Endothelial cell of umbilical vein (primary cell): ENCODE measurements around the gene CEP83. TPM values are rescaled to one million over a fixed set of nuclear protein-coding genes. Genes with fewer than 3 reads are reported as not detected.

Experiments
- BruUV-seq: library from RNA; stranded (reverse); fragments of 400-500 nt; replicated peaks from 2 replicates; lab custom pipeline; 2021; lab: Mats Ljungman, UMichigan
- CTCF ChIA-PET: fragments of 300-600, 350-600 bp; sonication (Branson Sonifier 250); formaldehyde crosslinking; loops from one replicate; lab custom pipeline; 2021; ENCODE audit warnings: antibody characterized with exemption, inconsistent platforms; lab: Charles Lee
- POLR2A ChIA-PET: fragments of 300-600, 350-600 bp; sonication (Branson Sonifier 250); formaldehyde crosslinking; loops from one replicate; lab custom pipeline; 2021; ENCODE audit warnings: antibody characterized with exemption, inconsistent platforms; lab: Charles Lee
- DNase-seq: peaks from one replicate; pipeline ENCODE4 v3.0.0-alpha.2; 2011; ENCODE audit warnings: low read depth, low spot score
- FAIRE-seq: peaks from 2 replicates; lab custom pipeline; 2011; peaks lifted over from hg19 to GRCh38; lab: Jason Lieb, UNC
- H2AFZ ChIP-seq: 2 replicates; pipeline ENCODE4 v1.6.0; 2012; ENCODE audit warnings: low read depth, low read length, control low read depth, inconsistent platforms
- H3K27ac ChIP-seq: 2 replicates; pipeline ENCODE4 v1.5.1; 2011; ENCODE audit warnings: low read depth, mild to moderate bottlenecking, control low read depth, low read length, moderate library complexity; ENCODE audit not compliant: insufficient read depth
- H3K27me3 ChIP-seq, 2 experiments: 2 replicates each; pipeline versions ENCODE4 v1.6.0 to v1.6.1; 2011; ENCODE audit warnings: low read length in 2 of 2, mixed read lengths in 1 of 2; ENCODE audit not compliant: control insufficient read depth in 2 of 2, insufficient read depth in 2 of 2
- H3K36me3 ChIP-seq, 2 experiments: 2 replicates in 1 of 2; 3 replicates in 1 of 2; pipeline ENCODE4 v1.5.1; 2011; ENCODE audit warnings: low read length in 2 of 2, mild to moderate bottlenecking in 1 of 2, moderate library complexity in 1 of 2; ENCODE audit not compliant: control insufficient read depth in 2 of 2, insufficient read depth in 2 of 2; ENCODE audit errors: extremely low read depth in 1 of 2
- H3K4me1 ChIP-seq: 3 replicates; pipeline ENCODE4 v1.5.1; 2011; ENCODE audit warnings: mild to moderate bottlenecking, low read length; ENCODE audit not compliant: control insufficient read depth, insufficient read depth; ENCODE audit errors: extremely low read depth
- H3K4me2 ChIP-seq: 2 replicates; pipeline ENCODE4 v1.6.1; 2011; ENCODE audit warnings: low read length, control low read depth, mixed read lengths; ENCODE audit not compliant: insufficient read depth
- H3K4me3 ChIP-seq, 3 experiments: fragments of 200-600 bp in 1 of 3; sonication (generic), shearing (Covaris generic) in 1 of 3; replicated peaks in 1 of 3; 2 replicates each; pipeline ENCODE4 v1.5.1; 2011 to 2016; ENCODE audit warnings: control low read depth in 3 of 3, low read length in 3 of 3, mild to moderate bottlenecking in 2 of 3, inconsistent platforms in 1 of 3, low read depth in 1 of 3, moderate library complexity in 1 of 3; ENCODE audit not compliant: insufficient read depth in 1 of 3
- H3K79me2 ChIP-seq: 2 replicates; pipeline ENCODE4 v1.6.0; 2012; ENCODE audit warnings: low read length, inconsistent platforms; ENCODE audit not compliant: control insufficient read depth, insufficient read depth
- H3K9ac ChIP-seq: replicated peaks from 2 replicates; pipeline ENCODE3; 2011; ENCODE audit warnings: low read length, control low read depth; ENCODE audit not compliant: insufficient read depth; ENCODE audit errors: extremely low read depth
- H3K9me1 ChIP-seq: replicated peaks from 3 replicates; pipeline ENCODE4 v1.6.0; 2011; ENCODE audit warnings: mild to moderate bottlenecking, low read length; ENCODE audit not compliant: control insufficient read depth, insufficient read depth; ENCODE audit errors: extremely low read depth
- H3K9me3 ChIP-seq: replicated peaks from 2 replicates; pipeline ENCODE4 v1.5.1; 2012; ENCODE audit warnings: low read length, inconsistent platforms; ENCODE audit not compliant: control insufficient read depth, insufficient read depth
- H4K20me1 ChIP-seq: replicated peaks from 2 replicates; pipeline ENCODE3; 2011; ENCODE audit warnings: mild to moderate bottlenecking, low read length; ENCODE audit not compliant: control insufficient read depth, insufficient read depth; ENCODE audit errors: extremely low read depth
- EZH2 ChIP-seq: IDR thresholded peaks from 2 replicates; pipeline ENCODE4 v1.6.1; 2012; ENCODE audit warnings: borderline replicate concordance, low read depth, mild to moderate bottlenecking, moderate library complexity, low read length, inconsistent platforms; ENCODE audit not compliant: severe bottlenecking
- FOS ChIP-seq: IDR thresholded peaks from 2 replicates; pipeline ENCODE4 v1.6.1; 2011; ENCODE audit warnings: mild to moderate bottlenecking, low read length, moderate library complexity, borderline replicate concordance; ENCODE audit not compliant: insufficient read depth
- GATA2 ChIP-seq: IDR thresholded peaks from 2 replicates; pipeline ENCODE4 v1.7.0; 2011; ENCODE audit warnings: low read depth, mild to moderate bottlenecking, moderate library complexity, mixed read lengths, low read length; ENCODE audit not compliant: insufficient read length, insufficient read depth
- JUN ChIP-seq: IDR thresholded peaks from 2 replicates; pipeline ENCODE4 v1.6.1; 2011; ENCODE audit warnings: borderline replicate concordance, low read depth; ENCODE audit not compliant: insufficient read length, insufficient read depth
- MYC ChIP-seq: IDR thresholded peaks from one replicate; pipeline ENCODE4 v1.6.1; 2011; ENCODE audit warnings: mild to moderate bottlenecking, low read depth, low read length
- POLR2A ChIP-seq: IDR thresholded peaks from 2 replicates; pipeline ENCODE4 v1.6.1; 2012; ENCODE audit warnings: low read depth, mild to moderate bottlenecking, control low read depth, low read length
- POLR2AphosphoS5 ChIP-seq: IDR thresholded peaks from 2 replicates; pipeline ENCODE4 v1.6.1; 2012; ENCODE audit warnings: low read depth, mild to moderate bottlenecking, control low read depth, low read length, moderate library complexity; ENCODE audit not compliant: insufficient read depth
- dilution Hi-C: fragments of 300-500 bp; cut with MboI; formaldehyde crosslinking; loops from one replicate; pipeline ENCODE4 v1.15.0; 2019; ENCODE audit warnings: low sequenced_read_pairs; ENCODE audit not compliant: extremely low pct_ligation_motif_present
- intact Hi-C: fragments of 100-400 bp; cut with micrococcal nuclease; formaldehyde crosslinking; loops from one replicate; pipeline ENCODE4 v1.10.0; 2022
- polyA plus RNA-seq, 4 experiments: library from polyadenylated mRNA; depleted of rRNA in 3 of 4; stranded (reverse) in 3 of 4; unstranded in 1 of 4; fragments of >200 nt; gene quantifications; 2 replicates each; pipeline versions ENCODE4 v1.2.1 to v1.2.3, GENCODE V29; 2011 to 2012; ENCODE audit warnings: missing spikeins in 1 of 4
- total RNA-seq: library from RNA; stranded (reverse); gene quantifications from 2 replicates; pipeline ENCODE4 v1.2.3, GENCODE V29; 2021
- TF ChIP-seq, protein P1 (sequence below): IDR thresholded peaks from 2 replicates; pipeline ENCODE4 v1.6.1; 2011; ENCODE audit not compliant: insufficient read depth, insufficient read length
- TF ChIP-seq, protein P2 (sequence below), 2 donors: IDR thresholded peaks; 1 replicate in 1 of 2; 2 replicates in 1 of 2; pipeline ENCODE4 v1.5.1; 2011; ENCODE audit warnings: low read length in 2 of 2, mild to moderate bottlenecking in 2 of 2, moderate library complexity in 2 of 2, control low read depth in 1 of 2, inconsistent platforms in 1 of 2, low read depth in 1 of 2; ENCODE audit not compliant: insufficient read depth in 1 of 2; ENCODE audit errors: extremely low read depth in 1 of 2

CEP83 gene
- total and polyA plus RNA-seq, 2 donors (not counting 3 experiments of a cell fraction or from before 2014, with no cell fraction given), result 2.9 to 15.3 TPM

DNA sequence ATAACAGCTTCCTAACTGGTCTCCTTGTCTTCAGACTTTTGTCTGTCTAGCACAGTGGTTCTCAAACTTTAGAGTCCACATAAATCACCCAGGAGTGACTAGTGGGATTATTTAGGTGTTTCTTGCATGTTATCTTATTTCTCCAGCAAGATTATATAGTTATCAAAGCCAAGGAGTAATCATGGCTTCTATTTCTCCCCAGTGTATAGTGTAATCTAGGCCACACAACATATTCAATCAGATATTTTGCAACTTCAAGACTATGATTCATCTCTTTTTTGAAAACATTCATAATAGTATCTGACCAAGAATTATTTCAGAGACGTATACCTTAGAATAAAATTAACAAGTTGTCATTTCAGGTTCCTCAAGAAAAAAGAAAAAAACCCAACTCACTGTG is 131.9 kb downstream of the CEP83 start:
- dilution Hi-C loops (no loop called here), intact Hi-C loops (loop anchor here (2.0 kb wide), 1 partner anchor 205 kb away; no protein-coding TSS in a partner anchor)
- Histone ChIP-seq H3K9me3 (no peaks in the 10 kb centered on the region), H2AFZ (no peak overlapping the region), H3K4me1 (no peaks in the 10 kb centered on the region), H3K27ac (no peak overlapping the region), H3K27me3 (no peaks in the 10 kb centered on the region), H3K4me2 (no peak overlapping the region), H3K4me3 (no peak overlapping the region), H3K36me3 (no peaks in the 10 kb centered on the region), H3K79me2 (no peaks in the 10 kb centered on the region), H3K9ac (no peak overlapping the region), H3K9me1 (no peaks in the 10 kb centered on the region), H4K20me1 (no peaks in the 10 kb centered on the region)
- no peak for DNase-seq
- ChIA-PET CTCF (interaction anchor here (1.2 kb wide), 1 partner anchor 38 kb away, joined by 4 read pairs; no protein-coding TSS in a partner anchor), POLR2A (no interaction called here)
- FAIRE-seq, result no peak
- TF ChIP-seq FOS (no peak), POLR2AphosphoS5 (no peak), POLR2A (no peak), GATA2 (no peak), EZH2 (no peak), JUN (no peak), MYC (no peak)
- TF ChIP-seq, protein P1, sequence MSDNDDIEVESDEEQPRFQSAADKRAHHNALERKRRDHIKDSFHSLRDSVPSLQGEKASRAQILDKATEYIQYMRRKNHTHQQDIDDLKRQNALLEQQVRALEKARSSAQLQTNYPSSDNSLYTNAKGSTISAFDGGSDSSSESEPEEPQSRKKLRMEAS, result no peak
- TF ChIP-seq, protein P2, sequence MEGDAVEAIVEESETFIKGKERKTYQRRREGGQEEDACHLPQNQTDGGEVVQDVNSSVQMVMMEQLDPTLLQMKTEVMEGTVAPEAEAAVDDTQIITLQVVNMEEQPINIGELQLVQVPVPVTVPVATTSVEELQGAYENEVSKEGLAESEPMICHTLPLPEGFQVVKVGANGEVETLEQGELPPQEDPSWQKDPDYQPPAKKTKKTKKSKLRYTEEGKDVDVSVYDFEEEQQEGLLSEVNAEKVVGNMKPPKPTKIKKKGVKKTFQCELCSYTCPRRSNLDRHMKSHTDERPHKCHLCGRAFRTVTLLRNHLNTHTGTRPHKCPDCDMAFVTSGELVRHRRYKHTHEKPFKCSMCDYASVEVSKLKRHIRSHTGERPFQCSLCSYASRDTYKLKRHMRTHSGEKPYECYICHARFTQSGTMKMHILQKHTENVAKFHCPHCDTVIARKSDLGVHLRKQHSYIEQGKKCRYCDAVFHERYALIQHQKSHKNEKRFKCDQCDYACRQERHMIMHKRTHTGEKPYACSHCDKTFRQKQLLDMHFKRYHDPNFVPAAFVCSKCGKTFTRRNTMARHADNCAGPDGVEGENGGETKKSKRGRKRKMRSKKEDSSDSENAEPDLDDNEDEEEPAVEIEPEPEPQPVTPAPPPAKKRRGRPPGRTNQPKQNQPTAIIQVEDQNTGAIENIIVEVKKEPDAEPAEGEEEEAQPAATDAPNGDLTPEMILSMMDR (IDR thresholded peaks at IDR 0.05; ENCODE audit: extremely low read depth in 1 of 2, insufficient read depth in 1 of 2, low read depth in 1 of 2, low read length in 2 of 2), result no peak
- BruUV-seq, result no TSS peak
